SK-N-SH (cell line): ENCODE measurements around the gene TACC2.

ENCODE experiments used
- CHD2 ChIP-seq: fragments of 150-350 bp; IDR thresholded peaks from 2 replicates; pipeline ENCODE4 v1.6.1; 2018; ENCODE audit warnings: low read length; ENCODE audit not compliant: partially characterized antibody
- EZH2phosphoT487 ChIP-seq: fragments of 200-600 bp; sonication (generic); IDR thresholded peaks from 2 replicates; pipeline ENCODE4 v1.6.1; 2017; ENCODE audit warnings: low read depth, mixed run types, mild to moderate bottlenecking, antibody characterized with exemption, moderate library complexity, borderline replicate concordance
- MAX ChIP-seq: IDR thresholded peaks from 2 replicates; pipeline ENCODE4 v1.4.0; 2012; ENCODE audit warnings: low read depth
- MXI1 ChIP-seq: IDR thresholded peaks from 2 replicates; pipeline ENCODE4 v1.6.1; 2012; ENCODE audit warnings: mild to moderate bottlenecking, low read depth, low read length, improper control_type of control experiment
- POLR2AphosphoS5 ChIP-seq: IDR thresholded peaks from 2 replicates; pipeline ENCODE4 v1.6.1; 2012; ENCODE audit warnings: low read depth, low read length
- USF1 ChIP-seq: IDR thresholded peaks from 2 replicates; pipeline ENCODE4 v1.4.0; 2012; ENCODE audit warnings: low read depth, borderline replicate concordance
- YY1 ChIP-seq: IDR thresholded peaks from 2 replicates; pipeline ENCODE4 v1.4.0; 2012; ENCODE audit warnings: low read depth, mild to moderate bottlenecking
- TF ChIP-seq, protein P1 (sequence below): fragments of 200-600 bp; sonication (generic); IDR thresholded peaks from 2 replicates; pipeline ENCODE4 v1.6.1; 2017; ENCODE audit warnings: antibody characterized with exemption, mild to moderate bottlenecking, moderate library complexity

- TF ChIP-seq, protein P1, sequence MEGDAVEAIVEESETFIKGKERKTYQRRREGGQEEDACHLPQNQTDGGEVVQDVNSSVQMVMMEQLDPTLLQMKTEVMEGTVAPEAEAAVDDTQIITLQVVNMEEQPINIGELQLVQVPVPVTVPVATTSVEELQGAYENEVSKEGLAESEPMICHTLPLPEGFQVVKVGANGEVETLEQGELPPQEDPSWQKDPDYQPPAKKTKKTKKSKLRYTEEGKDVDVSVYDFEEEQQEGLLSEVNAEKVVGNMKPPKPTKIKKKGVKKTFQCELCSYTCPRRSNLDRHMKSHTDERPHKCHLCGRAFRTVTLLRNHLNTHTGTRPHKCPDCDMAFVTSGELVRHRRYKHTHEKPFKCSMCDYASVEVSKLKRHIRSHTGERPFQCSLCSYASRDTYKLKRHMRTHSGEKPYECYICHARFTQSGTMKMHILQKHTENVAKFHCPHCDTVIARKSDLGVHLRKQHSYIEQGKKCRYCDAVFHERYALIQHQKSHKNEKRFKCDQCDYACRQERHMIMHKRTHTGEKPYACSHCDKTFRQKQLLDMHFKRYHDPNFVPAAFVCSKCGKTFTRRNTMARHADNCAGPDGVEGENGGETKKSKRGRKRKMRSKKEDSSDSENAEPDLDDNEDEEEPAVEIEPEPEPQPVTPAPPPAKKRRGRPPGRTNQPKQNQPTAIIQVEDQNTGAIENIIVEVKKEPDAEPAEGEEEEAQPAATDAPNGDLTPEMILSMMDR, result no peak
- TF ChIP-seq POLR2AphosphoS5, result no peak
- no peak for TF ChIP-seq USF1
- TF ChIP-seq YY1, result no peak
- TF ChIP-seq CHD2, result no peak
- TF ChIP-seq EZH2phosphoT487, result no peak
- no peak for TF ChIP-seq MXI1
- no peak for TF ChIP-seq MAX
These were observed 69.0 kb downstream of the TACC2 start for GRCh38 chr10:122057841-122058413.
